HepG2 (cell line): ENCODE data around the gene NME4. TPM values are rescaled to one million over a fixed set of nuclear protein-coding genes. Genes with fewer than 3 reads are reported as not detected.

Experiments
- ATF5 ChIP-seq: sonication (generic); formaldehyde crosslinking; IDR thresholded peaks from 2 replicates; pipeline ENCODE4 v1.4.0; 2020; ENCODE audit warnings: mild to moderate bottlenecking, low read depth, missing genetic modification reagents
- FOSL1 ChIP-seq: sonication (generic); formaldehyde crosslinking; IDR thresholded peaks from 2 replicates; pipeline ENCODE4 v1.9.0; 2021; ENCODE audit warnings: missing genetic modification reagents, borderline replicate concordance
- GMEB1 ChIP-seq: sonication (generic); formaldehyde crosslinking; IDR thresholded peaks from 2 replicates; pipeline ENCODE4 v1.5.1; 2020; ENCODE audit warnings: missing genetic modification reagents, mild to moderate bottlenecking, borderline replicate concordance
- HDAC2 ChIP-seq: sonication (generic); formaldehyde crosslinking; IDR thresholded peaks from 2 replicates; pipeline ENCODE4 v1.4.0; 2020; ENCODE audit warnings: missing genetic modification reagents
- NFKBIZ ChIP-seq: IDR thresholded peaks from 2 replicates; pipeline ENCODE4 v1.6.1; 2018; ENCODE audit warnings: missing genetic modification reagents, missing compliant biosample characterization
- RXRA ChIP-seq: sonication (generic); formaldehyde crosslinking; IDR thresholded peaks from 2 replicates; pipeline ENCODE4 v1.5.1; 2020; ENCODE audit warnings: missing genetic modification reagents
- SNRNP70 ChIP-seq: fragments of 200-400 bp; formaldehyde crosslinking; IDR thresholded peaks from 2 replicates; pipeline ENCODE4 v1.6.1; 2017; ENCODE audit warnings: mild to moderate bottlenecking, low read depth, low read length, moderate library complexity
- SOX5 ChIP-seq: IDR thresholded peaks from 2 replicates; pipeline ENCODE4 v1.6.1; 2016; ENCODE audit warnings: borderline replicate concordance
- SOX6 ChIP-seq, 2 experiments: fragments of 450-650 bp in 1 of 2; sonication (generic) in 1 of 2; formaldehyde crosslinking in 1 of 2; IDR thresholded peaks; 2 replicates each; pipeline versions ENCODE4 v1.4.0 to v1.6.1; 2017 to 2020; ENCODE audit warnings: antibody characterized with exemption in 1 of 2, mild to moderate bottlenecking in 1 of 2, missing genetic modification reagents in 1 of 2
- ZBTB1 ChIP-seq: sonication (generic); formaldehyde crosslinking; IDR thresholded peaks from 2 replicates; pipeline ENCODE4 v1.4.0; 2020; ENCODE audit warnings: missing genetic modification reagents, borderline replicate concordance
- ZC3H13 ChIP-seq: sonication (generic); formaldehyde crosslinking; IDR thresholded peaks from 2 replicates; pipeline ENCODE4 v1.8.1; 2023; ENCODE audit warnings: mild to moderate bottlenecking, missing genetic modification reagents, moderate library complexity
- ZNF414 ChIP-seq: sonication (generic); formaldehyde crosslinking; IDR thresholded peaks from 2 replicates; pipeline ENCODE4 v1.5.0; 2020; ENCODE audit warnings: missing genetic modification reagents
- ZNF773 ChIP-seq: sonication (generic); formaldehyde crosslinking; IDR thresholded peaks from 2 replicates; pipeline ENCODE4 v1.4.0; 2020; ENCODE audit warnings: missing genetic modification reagents, borderline replicate concordance
- ZNF777 ChIP-seq: sonication (generic); formaldehyde crosslinking; IDR thresholded peaks from 2 replicates; pipeline ENCODE4 v1.4.0; 2020; ENCODE audit warnings: missing genetic modification reagents
- polyA plus RNA-seq, 8 experiments: library from polyadenylated mRNA; depleted of rRNA in 3 of 8; stranded (reverse) in 7 of 8; unstranded in 1 of 8; fragments of >200 nt; fragmentation: Illumina TruSeq in 4 of 8; extraction: Trizol in 4 of 8; gene quantifications; 2 replicates each; pipeline versions ENCODE4 v1.2.1 to v1.2.3, GENCODE V29; 2011 to 2016; ENCODE audit warnings: low read depth in 4 of 8, missing spikeins in 1 of 8, mixed read lengths in 1 of 8; ENCODE audit not compliant: insufficient read depth in 1 of 8
- total RNA-seq, 5 experiments: library from RNA; depleted of rRNA; stranded (reverse); fragments of >200 nt; fragmentation: Illumina TruSeq; extraction: Trizol; gene quantifications; 2 replicates each; pipeline ENCODE4 v1.2.3, GENCODE V29; 2016; ENCODE audit warnings: low read depth in 1 of 5
- TF ChIP-seq, protein P1 (sequence below): sonication (generic); formaldehyde crosslinking; IDR thresholded peaks from 2 replicates; pipeline ENCODE4 v1.5.1; 2020; ENCODE audit warnings: mild to moderate bottlenecking, missing genetic modification reagents, borderline replicate concordance
- TF ChIP-seq, protein P2 (sequence below): sonication (generic); formaldehyde crosslinking; IDR thresholded peaks from 2 replicates; pipeline ENCODE4 v1.4.0; 2020; ENCODE audit warnings: missing genetic modification reagents
- TF ChIP-seq, protein P3 (sequence below): sonication (generic); formaldehyde crosslinking; IDR thresholded peaks from 2 replicates; pipeline ENCODE4 v1.4.0; 2020; ENCODE audit warnings: mild to moderate bottlenecking, missing genetic modification reagents

The NME4 gene
- total and polyA plus RNA-seq, 2 of the 13 experiments (the other 11 are each of a cell fraction or from before 2014, with no cell fraction given): 121 to 263 TPM

GRCh38 chr16:359871-360697, 36.9 kb upstream of the NME4 start (continued):
- TF ChIP-seq ATF5 (CRISPR knock-in tag): no peak
- TF ChIP-seq, protein P1, sequence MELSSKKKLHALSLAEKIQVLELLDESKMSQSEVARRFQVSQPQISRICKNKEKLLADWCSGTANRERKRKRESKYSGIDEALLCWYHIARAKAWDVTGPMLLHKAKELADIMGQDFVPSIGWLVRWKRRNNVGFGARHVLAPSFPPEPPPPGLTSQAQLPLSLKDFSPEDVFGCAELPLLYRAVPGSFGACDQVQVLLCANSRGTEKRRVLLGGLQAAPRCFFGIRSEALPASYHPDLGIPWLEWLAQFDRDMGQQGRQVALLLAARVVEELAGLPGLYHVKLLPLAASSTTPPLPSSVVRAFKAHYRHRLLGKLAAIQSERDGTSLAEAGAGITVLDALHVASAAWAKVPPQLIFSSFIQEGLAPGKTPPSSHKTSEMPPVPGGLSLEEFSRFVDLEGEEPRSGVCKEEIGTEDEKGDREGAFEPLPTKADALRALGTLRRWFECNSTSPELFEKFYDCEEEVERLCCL (CRISPR knock-in tag): no peak
- peak; percentile 65; the same call in 1 of the 2 replicates for TF ChIP-seq ZNF414 (CRISPR knock-in tag)
- no peak for TF ChIP-seq ZBTB1 (CRISPR knock-in tag)
- 0 out of 2 replicates have a peak, but pooled peaks have one; percentile 38 for TF ChIP-seq ZNF777 (CRISPR knock-in tag)
- peak; percentile 55; the same call in 1 of the 2 replicates for TF ChIP-seq SOX5
- TF ChIP-seq NFKBIZ (CRISPR knock-in tag): no peak
- TF ChIP-seq GMEB1 (CRISPR knock-in tag): 0 out of 2 replicates have a peak, but pooled peaks have one; percentile 43
- TF ChIP-seq RXRA (CRISPR knock-in tag): no peak
- TF ChIP-seq SNRNP70: no peak
- TF ChIP-seq ZNF773 (CRISPR knock-in tag): no peak
- TF ChIP-seq, protein P2, sequence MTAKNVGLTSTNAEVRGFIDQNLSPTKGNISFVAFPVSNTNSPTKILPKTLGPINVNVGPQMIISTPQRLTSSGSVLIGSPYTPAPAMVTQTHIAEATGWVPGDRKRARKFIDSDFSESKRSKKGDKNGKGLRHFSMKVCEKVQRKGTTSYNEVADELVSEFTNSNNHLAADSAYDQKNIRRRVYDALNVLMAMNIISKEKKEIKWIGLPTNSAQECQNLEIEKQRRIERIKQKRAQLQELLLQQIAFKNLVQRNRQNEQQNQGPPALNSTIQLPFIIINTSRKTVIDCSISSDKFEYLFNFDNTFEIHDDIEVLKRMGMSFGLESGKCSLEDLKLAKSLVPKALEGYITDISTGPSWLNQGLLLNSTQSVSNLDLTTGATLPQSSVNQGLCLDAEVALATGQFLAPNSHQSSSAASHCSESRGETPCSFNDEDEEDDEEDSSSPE (CRISPR knock-in tag): peak; percentile 30; the same call in 1 of the 2 replicates
- no peak; the same call in 1 of the 2 replicates for TF ChIP-seq HDAC2 (CRISPR knock-in tag)
- no peak for TF ChIP-seq FOSL1
- TF ChIP-seq SOX6 (IDR thresholded peaks at IDR 0.05): no peak
- TF ChIP-seq SOX6 (CRISPR knock-in tag; IDR thresholded peaks at IDR 0.05): peak; percentile 57
- TF ChIP-seq, protein P3, sequence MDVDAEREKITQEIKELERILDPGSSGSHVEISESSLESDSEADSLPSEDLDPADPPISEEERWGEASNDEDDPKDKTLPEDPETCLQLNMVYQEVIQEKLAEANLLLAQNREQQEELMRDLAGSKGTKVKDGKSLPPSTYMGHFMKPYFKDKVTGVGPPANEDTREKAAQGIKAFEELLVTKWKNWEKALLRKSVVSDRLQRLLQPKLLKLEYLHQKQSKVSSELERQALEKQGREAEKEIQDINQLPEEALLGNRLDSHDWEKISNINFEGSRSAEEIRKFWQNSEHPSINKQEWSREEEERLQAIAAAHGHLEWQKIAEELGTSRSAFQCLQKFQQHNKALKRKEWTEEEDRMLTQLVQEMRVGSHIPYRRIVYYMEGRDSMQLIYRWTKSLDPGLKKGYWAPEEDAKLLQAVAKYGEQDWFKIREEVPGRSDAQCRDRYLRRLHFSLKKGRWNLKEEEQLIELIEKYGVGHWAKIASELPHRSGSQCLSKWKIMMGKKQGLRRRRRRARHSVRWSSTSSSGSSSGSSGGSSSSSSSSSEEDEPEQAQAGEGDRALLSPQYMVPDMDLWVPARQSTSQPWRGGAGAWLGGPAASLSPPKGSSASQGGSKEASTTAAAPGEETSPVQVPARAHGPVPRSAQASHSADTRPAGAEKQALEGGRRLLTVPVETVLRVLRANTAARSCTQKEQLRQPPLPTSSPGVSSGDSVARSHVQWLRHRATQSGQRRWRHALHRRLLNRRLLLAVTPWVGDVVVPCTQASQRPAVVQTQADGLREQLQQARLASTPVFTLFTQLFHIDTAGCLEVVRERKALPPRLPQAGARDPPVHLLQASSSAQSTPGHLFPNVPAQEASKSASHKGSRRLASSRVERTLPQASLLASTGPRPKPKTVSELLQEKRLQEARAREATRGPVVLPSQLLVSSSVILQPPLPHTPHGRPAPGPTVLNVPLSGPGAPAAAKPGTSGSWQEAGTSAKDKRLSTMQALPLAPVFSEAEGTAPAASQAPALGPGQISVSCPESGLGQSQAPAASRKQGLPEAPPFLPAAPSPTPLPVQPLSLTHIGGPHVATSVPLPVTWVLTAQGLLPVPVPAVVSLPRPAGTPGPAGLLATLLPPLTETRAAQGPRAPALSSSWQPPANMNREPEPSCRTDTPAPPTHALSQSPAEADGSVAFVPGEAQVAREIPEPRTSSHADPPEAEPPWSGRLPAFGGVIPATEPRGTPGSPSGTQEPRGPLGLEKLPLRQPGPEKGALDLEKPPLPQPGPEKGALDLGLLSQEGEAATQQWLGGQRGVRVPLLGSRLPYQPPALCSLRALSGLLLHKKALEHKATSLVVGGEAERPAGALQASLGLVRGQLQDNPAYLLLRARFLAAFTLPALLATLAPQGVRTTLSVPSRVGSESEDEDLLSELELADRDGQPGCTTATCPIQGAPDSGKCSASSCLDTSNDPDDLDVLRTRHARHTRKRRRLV (CRISPR knock-in tag): 0 out of 2 replicates have a peak, but pooled peaks have one; percentile 30
- no peak for TF ChIP-seq ZC3H13 (CRISPR knock-in tag)
